Neutrophil (primary cell): ENCODE data around the gene FBN2.
"Not testable (repeated sequence)": the region's sequence is repeated elsewhere in the genome, so short reads cannot be mapped to it uniquely, and the experiment has no call there.

Experiments
- H3K27ac ChIP-seq: fragments of 200-600 bp; sonication (generic); 2 replicates; pipeline ENCODE4 v1.5.1; 2016; ENCODE audit warnings: mild to moderate bottlenecking, moderate library complexity
- H3K27me3 ChIP-seq: fragments of 200-600 bp; sonication (generic); 2 replicates; pipeline ENCODE4 v1.6.0; 2016; ENCODE audit warnings: mild to moderate bottlenecking
- H3K36me3 ChIP-seq: fragments of 200-600 bp; sonication (generic); 2 replicates; pipeline ENCODE4 v1.5.1; 2017
- H3K4me1 ChIP-seq, 2 experiments: fragments of 200-600 bp in 1 of 2; sonication (generic) in 1 of 2; 1 replicate in 1 of 2; 2 replicates in 1 of 2; pipeline versions ENCODE4 v1.5.1 to v1.6.1; 2013 to 2016; ENCODE audit warnings: low read depth in 1 of 2, low read length in 1 of 2, mild to moderate bottlenecking in 1 of 2, moderate library complexity in 1 of 2; ENCODE audit not compliant: control insufficient read depth in 1 of 2, insufficient read depth in 1 of 2
- H3K4me3 ChIP-seq, 2 experiments: fragments of 200-600 bp in 1 of 2; sonication (generic) in 1 of 2; 1 replicate in 1 of 2; 2 replicates in 1 of 2; pipeline ENCODE4 v1.5.1; 2013 to 2016; ENCODE audit warnings: low read depth in 1 of 2, low read length in 1 of 2, mild to moderate bottlenecking in 1 of 2, moderate library complexity in 1 of 2
- H3K9me3 ChIP-seq: fragments of 200-600 bp; sonication (generic); 2 replicates; pipeline ENCODE4 v1.5.1; 2016
- TF ChIP-seq, protein P1 (sequence below): fragments of 200-600 bp; sonication (generic); IDR thresholded peaks from 2 replicates; pipeline ENCODE4 v1.5.1; 2016; ENCODE audit warnings: antibody characterized with exemption

Gene FBN2

DNA sequence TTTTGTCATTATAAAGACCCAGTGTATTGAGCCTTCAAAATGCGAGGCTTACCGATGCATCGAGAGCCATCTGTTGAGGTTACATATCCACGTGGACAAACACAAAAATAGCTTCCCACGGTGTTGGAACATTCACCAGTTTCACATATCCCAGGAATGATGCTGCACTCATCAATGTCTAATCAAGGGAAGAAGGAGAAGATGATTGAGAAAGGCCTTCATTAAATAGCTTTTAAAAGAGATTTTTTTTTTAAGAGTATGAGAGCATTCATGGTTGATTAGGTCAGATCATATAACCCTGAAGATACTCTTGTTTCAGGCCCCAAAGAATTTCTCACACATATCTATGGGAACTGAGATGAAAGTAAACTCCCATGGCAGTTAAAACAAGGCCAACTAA, 129.4 kb downstream of the FBN2 start:
- H3K27me3 ChIP-seq, result no peaks in the 10 kb centered on the region
- TF ChIP-seq, protein P1, sequence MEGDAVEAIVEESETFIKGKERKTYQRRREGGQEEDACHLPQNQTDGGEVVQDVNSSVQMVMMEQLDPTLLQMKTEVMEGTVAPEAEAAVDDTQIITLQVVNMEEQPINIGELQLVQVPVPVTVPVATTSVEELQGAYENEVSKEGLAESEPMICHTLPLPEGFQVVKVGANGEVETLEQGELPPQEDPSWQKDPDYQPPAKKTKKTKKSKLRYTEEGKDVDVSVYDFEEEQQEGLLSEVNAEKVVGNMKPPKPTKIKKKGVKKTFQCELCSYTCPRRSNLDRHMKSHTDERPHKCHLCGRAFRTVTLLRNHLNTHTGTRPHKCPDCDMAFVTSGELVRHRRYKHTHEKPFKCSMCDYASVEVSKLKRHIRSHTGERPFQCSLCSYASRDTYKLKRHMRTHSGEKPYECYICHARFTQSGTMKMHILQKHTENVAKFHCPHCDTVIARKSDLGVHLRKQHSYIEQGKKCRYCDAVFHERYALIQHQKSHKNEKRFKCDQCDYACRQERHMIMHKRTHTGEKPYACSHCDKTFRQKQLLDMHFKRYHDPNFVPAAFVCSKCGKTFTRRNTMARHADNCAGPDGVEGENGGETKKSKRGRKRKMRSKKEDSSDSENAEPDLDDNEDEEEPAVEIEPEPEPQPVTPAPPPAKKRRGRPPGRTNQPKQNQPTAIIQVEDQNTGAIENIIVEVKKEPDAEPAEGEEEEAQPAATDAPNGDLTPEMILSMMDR, result no peak

DNA sequence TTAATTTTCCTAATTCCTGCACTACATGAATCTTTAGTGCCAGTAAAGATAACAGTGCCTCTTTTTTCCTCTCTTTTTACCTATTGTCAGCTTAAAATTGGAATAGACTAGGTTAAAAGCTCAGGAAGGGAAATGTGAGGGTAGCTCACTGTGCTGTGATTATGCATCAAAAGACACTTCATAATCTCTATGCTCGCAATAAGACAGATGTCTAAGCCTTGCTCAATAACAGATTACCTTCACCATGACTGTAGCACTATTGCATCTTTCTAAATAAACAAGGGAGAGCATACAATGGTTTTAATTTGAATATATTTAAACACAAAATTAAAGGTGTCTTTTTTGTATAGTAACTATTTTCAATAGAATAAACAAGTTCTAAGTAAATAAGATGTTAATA, 130.1 kb downstream of the FBN2 start:
- H3K4me3 ChIP-seq, result no peak overlapping the region
- no peak overlapping the region for H3K27ac ChIP-seq
- H3K9me3 ChIP-seq, result no peaks in the 10 kb centered on the region
- TF ChIP-seq, protein P1, result no peak
- H3K4me1 ChIP-seq, result no peaks in the 10 kb centered on the region
- no peaks in the 10 kb centered on the region for H3K36me3 ChIP-seq
- H3K27me3 ChIP-seq, result no peaks in the 10 kb centered on the region

More for the DNA sequence above, 129.4 kb downstream of the FBN2 start:
- Histone ChIP-seq H3K27ac (no peak overlapping the region), H3K9me3 (no peaks in the 10 kb centered on the region), H3K4me3 (no peak overlapping the region), H3K4me1 (no peaks in the 10 kb centered on the region), H3K36me3 (no peaks in the 10 kb centered on the region)

DNA sequence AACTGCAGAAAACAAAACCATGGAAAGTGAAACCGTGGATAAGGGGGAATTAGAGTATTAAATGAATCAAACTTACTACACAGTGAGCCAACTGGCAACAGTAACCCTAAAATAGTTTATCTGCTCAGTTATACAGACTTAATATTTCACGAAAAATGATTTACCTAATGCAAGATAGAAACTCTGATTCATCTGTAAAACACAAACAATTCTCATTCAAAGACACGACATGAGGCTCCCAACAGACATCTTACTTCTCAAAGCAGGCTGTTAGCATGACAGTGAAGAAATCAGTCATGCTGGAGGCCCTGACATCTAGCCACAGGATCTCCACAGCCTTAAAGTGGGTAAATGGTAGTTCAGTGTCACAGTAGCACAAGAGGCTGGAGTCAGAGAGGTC, 131.2 kb downstream of the FBN2 start:
- Histone ChIP-seq H3K9me3 (no peaks in the 10 kb centered on the region), H3K27ac (no peak overlapping the region), H3K4me1 (no peaks in the 10 kb centered on the region), H3K4me3 (no peak overlapping the region), H3K36me3 (no peaks in the 10 kb centered on the region), H3K27me3 (no peaks in the 10 kb centered on the region)
- TF ChIP-seq, protein P1, result no peak

DNA sequence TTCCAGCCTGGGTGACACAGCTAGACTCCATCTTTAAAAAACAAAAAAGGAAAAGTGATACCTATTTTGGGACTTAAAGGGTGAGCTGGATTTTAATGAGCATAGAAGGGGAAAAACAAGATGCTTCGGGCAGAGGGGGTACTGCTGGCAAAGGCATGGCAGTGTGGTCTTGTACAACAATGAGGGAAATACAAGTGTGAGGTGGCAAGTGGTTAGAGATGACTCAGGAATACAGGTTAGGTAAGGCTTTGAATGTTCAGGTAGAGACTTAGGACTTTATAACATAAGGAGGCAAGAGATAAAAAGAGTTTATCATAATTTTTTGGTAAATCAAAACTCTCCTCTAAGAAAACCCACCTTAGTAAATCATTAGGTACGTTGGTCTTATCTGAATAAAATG, 132.9 kb downstream of the FBN2 start:
- H3K4me3 ChIP-seq, result no peak overlapping the region
- no peaks in the 10 kb centered on the region for H3K36me3 ChIP-seq
- no peaks in the 10 kb centered on the region for H3K9me3 ChIP-seq
- TF ChIP-seq, protein P1, result no peak
- no peaks in the 10 kb centered on the region for H3K27me3 ChIP-seq
- H3K4me1 ChIP-seq, result no peaks in the 10 kb centered on the region
- no peak overlapping the region for H3K27ac ChIP-seq

DNA sequence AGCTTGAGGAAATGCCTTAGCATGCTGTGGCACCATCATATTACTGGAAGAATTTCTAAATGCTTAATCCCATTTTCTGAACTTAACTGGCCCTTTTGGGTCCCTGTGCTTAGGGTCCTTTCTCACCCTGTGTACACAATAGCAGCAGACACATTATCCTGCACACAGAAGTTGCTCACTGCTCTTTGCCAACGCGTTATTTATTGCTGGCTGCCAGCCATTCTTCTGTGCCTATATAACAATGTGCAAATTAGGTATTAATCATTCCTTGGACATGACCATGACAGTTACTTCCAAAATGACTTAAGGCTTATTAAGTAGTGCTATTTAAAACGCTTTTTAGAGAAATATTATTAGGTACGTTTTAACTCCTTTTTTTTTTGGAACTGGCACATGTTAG, 134.7 kb downstream of the FBN2 start:
- Histone ChIP-seq H3K27ac (no peak overlapping the region), H3K36me3 (no peaks in the 10 kb centered on the region), H3K4me3 (no peak overlapping the region), H3K4me1 (no peaks in the 10 kb centered on the region), H3K9me3 (no peaks in the 10 kb centered on the region), H3K27me3 (no peaks in the 10 kb centered on the region)
- TF ChIP-seq, protein P1, result no peak

DNA sequence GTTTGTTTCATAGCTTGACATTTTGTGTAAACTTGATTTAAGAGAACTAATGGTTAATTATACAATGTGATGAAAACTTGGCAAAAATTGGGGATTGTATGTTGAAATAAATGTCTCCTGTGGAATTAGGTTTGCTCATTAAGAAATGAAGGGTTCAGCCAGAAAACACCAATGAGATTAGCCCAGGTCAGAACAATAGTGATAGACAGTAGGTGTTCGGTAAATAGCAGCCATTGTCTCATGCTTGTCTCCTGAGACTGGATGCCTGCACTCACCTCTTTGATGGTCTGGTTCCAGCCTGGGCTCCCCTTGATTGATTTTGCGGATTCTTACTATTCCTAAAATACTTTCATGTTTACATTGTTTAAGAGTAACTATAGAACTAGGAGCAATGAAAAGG, 135.5 kb downstream of the FBN2 start:
- H3K27ac ChIP-seq, result no peak overlapping the region
- H3K27me3 ChIP-seq, result no peaks in the 10 kb centered on the region
- TF ChIP-seq, protein P1, result no peak
- H3K4me3 ChIP-seq, result no peak overlapping the region
- H3K36me3 ChIP-seq, result no peaks in the 10 kb centered on the region
- H3K4me1 ChIP-seq, result no peaks in the 10 kb centered on the region
- H3K9me3 ChIP-seq, result no peaks in the 10 kb centered on the region

DNA sequence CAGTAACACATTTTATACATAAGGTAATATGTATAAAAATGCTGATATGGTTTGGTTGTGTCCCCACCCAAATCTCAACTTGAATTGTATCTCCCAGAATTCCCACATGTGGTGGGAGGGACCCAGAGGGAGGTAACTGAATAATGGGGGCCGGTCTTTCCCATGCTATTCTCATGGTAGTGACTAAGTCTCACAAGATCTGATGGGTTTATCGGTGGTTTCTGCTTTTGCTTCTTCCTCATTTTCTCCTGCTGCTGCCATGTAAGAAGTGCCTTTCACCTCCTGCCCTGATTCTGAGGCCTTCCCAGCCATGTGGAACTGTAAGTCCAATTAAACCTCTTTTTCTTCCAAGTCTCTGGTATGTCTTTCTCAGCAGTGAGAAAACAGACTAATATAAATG, 137.3 kb downstream of the FBN2 start:
- H3K36me3 ChIP-seq, H3K27ac ChIP-seq, H3K4me3 ChIP-seq, H3K9me3 ChIP-seq, H3K27me3 ChIP-seq, H3K4me1 ChIP-seq: not testable (repeated sequence)
